ENCODE measurements around the gene INSL4. TPM values are rescaled to one million over a fixed set of nuclear protein-coding genes. Genes with fewer than 3 reads are reported as not detected.

The INSL4 gene
- 13.9 to 18.0 TPM (median 15.5 TPM) in 5 replicates for total RNA-seq (2022; extraction: Qiagen RNA extraction; ENCODE audit: low read depth)

DNA sequence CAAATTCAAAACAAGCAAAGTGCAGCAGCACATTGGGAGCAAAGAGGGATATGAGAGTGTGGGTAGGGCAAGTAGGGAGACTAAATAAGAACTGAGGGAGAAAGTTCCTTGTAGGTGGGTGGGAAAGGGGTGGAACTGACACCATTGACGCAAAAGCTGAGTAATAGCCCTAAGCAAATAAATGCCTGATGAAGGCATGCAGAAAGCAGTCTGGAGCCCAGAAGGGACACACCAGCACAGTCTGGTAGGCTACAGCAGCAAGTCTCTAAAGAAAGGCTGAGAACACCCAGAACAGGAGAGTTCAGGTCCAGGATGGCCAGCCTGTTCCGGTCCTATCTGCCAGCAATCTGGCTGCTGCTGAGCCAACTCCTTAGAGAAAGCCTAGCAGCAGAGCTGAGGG lies at the start of gene INSL4:
Gene INSL4 (plus strand): TSS at position 208 of the 400 bp plus-strand sequence. CDS start 105 bp downstream, at position 313.

DNA sequence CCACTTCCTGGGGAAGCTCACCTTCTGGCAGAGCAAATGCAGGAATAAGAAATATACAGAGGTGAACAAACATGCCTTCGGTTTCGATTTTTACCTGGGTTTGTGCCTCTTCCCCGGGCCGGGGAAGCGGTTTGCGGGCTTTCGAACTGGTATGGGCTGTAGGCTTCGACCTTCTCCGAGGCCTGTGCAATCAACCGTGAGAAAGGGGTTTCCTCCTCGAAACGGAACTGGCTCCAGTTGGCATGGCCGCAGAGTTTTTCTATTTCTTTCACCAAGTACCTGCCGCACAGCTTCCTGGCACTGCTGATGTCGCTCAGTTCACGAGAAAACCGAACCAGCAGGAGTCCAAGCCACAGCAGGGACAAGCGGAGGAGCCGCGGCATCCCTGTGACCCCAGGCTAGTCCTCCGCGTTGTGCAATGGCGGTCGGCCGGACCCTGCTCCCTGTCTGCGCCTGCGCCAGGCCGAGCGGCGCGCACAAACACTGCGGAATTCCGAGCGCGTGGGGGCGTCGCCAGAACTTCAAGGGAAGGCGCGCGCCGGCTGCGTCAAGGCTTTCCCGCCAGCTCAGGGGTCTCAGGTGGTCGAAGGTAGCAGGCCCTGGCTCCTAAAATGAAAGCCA lies 45.9 kb upstream of the INSL4 start, which contains the start of gene INSL6:
Gene INSL6 (minus strand): TSS at position 420 of the 621 bp plus-strand sequence. CDS start 37 bp downstream, at position 383.

Other genes starting within 250 kb of the INSL4 start
- gene JAK2, start 246.1 kb upstream of the INSL4 start, total RNA-seq (2022; extraction: Qiagen RNA extraction; ENCODE audit: low read depth) = 1.2 to 3.6 TPM (median 2.6 TPM) in 5 replicates
- gene INSL6, start 45.8 kb upstream of the INSL4 start, total RNA-seq (2022; extraction: Qiagen RNA extraction; ENCODE audit: low read depth) = not detected in 5 replicates
- 0.21 to 0.29 TPM (median 0.24 TPM) in 3 of 5 replicates, not detected in the others for gene RLN2, start 73.3 kb downstream of the INSL4 start, total RNA-seq (2022; extraction: Qiagen RNA extraction; ENCODE audit: low read depth)
- not detected in 5 replicates for gene RLN1, start 108.5 kb downstream of the INSL4 start, total RNA-seq (2022; extraction: Qiagen RNA extraction; ENCODE audit: low read depth)
- 20.0 to 31.6 TPM (median 24.3 TPM) in 5 replicates for gene PLGRKT, start 206.5 kb downstream of the INSL4 start, total RNA-seq (2022; extraction: Qiagen RNA extraction; ENCODE audit: low read depth)
- gene CD274, start 219.1 kb downstream of the INSL4 start, total RNA-seq (2022; extraction: Qiagen RNA extraction; ENCODE audit: low read depth) = 1.3 to 3.2 TPM (median 2.0 TPM) in 5 replicates

All from A549 treated with RU486 at 1 μM for 4 hours (cell line).